Ovary (tissue), 3 donors: Measurements from ENCODE around the gene PEG3.

Source experiments
- CTCF ChIP-seq, 3 donors: fragments of 450-650 bp in 2 of 3; fragments of 200-600 bp in 1 of 3; IDR thresholded peaks; one replicate each; pipeline versions ENCODE4 v1.5.1 to v1.8.0; 2016 to 2022; ENCODE audit warnings: antibody characterized with exemption in 3 of 3, mild to moderate bottlenecking in 1 of 3
- EP300 ChIP-seq: sonication (generic); formaldehyde crosslinking; IDR thresholded peaks from one replicate; pipeline ENCODE4 v1.6.1; 2017; ENCODE audit warnings: antibody characterized with exemption
- POLR2A ChIP-seq: fragments of 450-650 bp; IDR thresholded peaks from one replicate; pipeline ENCODE4 v1.6.1; 2017; ENCODE audit warnings: antibody characterized with exemption, mild to moderate bottlenecking, moderate library complexity
- donor health status: DM: no; HTN: no; CAD: no.

GRCh38 chr19:56875717-56876116, 35.2 kb upstream of the PEG3 start:
- no peak for TF ChIP-seq CTCF (IDR thresholded peaks at IDR 0.05)
- TF ChIP-seq POLR2A = no peak
- no peak for TF ChIP-seq EP300
